Subcutaneous abdominal adipose tissue (tissue), 5 donors: Measurements from ENCODE around the gene CHKB.
A peak's percentile ranks its signal among the peaks of the same experiment; 100 is the strongest.

ENCODE experiments used
- H3K27ac ChIP-seq: one replicate; pipeline ENCODE4 v1.7.0; 2013; ENCODE audit warnings: low read depth, mild to moderate bottlenecking, inconsistent platforms, low read length, moderate library complexity
- H3K27me3 ChIP-seq, 5 donors: one replicate each; pipeline ENCODE4 v1.7.0; 2013; ENCODE audit warnings: low read length in 5 of 5, inconsistent platforms in 1 of 5; ENCODE audit not compliant: control insufficient read depth in 5 of 5, insufficient read depth in 4 of 5
- H3K36me3 ChIP-seq, 5 donors: one replicate each; pipeline ENCODE4 v1.7.0; 2013; ENCODE audit warnings: low read length in 5 of 5; ENCODE audit not compliant: control insufficient read depth in 5 of 5, insufficient read depth in 5 of 5
- H3K4me1 ChIP-seq, 5 donors: one replicate each; pipeline ENCODE4 v1.7.0; 2013; ENCODE audit warnings: low read length in 5 of 5, mild to moderate bottlenecking in 3 of 5, moderate library complexity in 1 of 5; ENCODE audit not compliant: control insufficient read depth in 5 of 5, insufficient read depth in 5 of 5
- H3K4me3 ChIP-seq, 5 donors: one replicate each; pipeline ENCODE4 v1.7.0; 2013; ENCODE audit warnings: low read length in 5 of 5, low read depth in 1 of 5
- H3K9ac ChIP-seq, 5 donors: one replicate each; pipeline ENCODE4 v1.7.0; 2013; ENCODE audit warnings: low read length in 5 of 5, mild to moderate bottlenecking in 4 of 5, moderate library complexity in 3 of 5
- H3K9me3 ChIP-seq, 5 donors: one replicate each; pipeline ENCODE4 v1.7.0; 2013; ENCODE audit warnings: low read length in 5 of 5; ENCODE audit not compliant: control insufficient read depth in 5 of 5
- donor health status: healthy.
- donor health status: healthy.
- donor health status: healthy.
- donor health status: healthy.
- donor health status: healthy.

The CHKB gene

GRCh38 chr22:50606165-50606945 lies 23.7 kb upstream of the CHKB start:
- no peaks in the 10 kb centered on the region for H3K9me3 ChIP-seq
- H3K27me3 ChIP-seq = peaks cover 31 to 62% (median 60%) of the 10 kb centered on the region in 5 donors

DNA sequence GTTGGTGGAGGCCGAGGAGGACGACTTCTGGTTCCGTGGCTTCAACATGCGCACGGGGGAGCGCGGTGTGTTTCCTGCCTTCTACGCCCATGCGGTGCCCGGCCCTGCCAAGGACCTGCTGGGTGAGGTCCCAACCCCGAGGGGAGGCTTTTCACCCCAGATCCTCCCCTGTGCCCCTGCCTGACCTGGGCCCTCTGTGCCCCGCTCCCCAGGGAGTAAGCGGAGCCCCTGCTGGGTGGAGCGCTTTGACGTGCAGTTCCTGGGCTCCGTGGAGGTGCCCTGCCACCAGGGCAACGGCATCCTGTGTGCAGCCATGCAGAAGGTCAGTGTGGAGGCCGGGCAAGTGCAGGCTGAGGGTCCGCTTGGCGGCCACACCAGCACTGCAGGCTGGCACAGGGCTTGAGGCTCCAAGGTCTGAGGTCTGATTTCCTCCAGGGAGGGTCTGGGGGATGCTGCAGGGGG lies 23.0 kb upstream of the CHKB start:
- Histone ChIP-seq H3K36me3 (no peaks in the 10 kb centered on the region), H3K4me1 (peaks cover 0 to 10% (median 4%) of the 10 kb centered on the region in 5 donors), H3K27ac (no peak overlapping the region), H3K4me3 (no peak overlapping the region), H3K9ac (no peak overlapping the region), H3K27me3 (peaks cover 31 to 64% (median 60%) of the 10 kb centered on the region in 5 donors), H3K9me3 (no peaks in the 10 kb centered on the region)

More at GRCh38 chr22:50606165-50606945, 23.7 kb upstream of the CHKB start:
- Histone ChIP-seq H3K27ac (no peak overlapping the region), H3K4me3 (no peak overlapping the region), H3K36me3 (no peaks in the 10 kb centered on the region), H3K9ac (no peak overlapping the region), H3K4me1 (peaks cover 0 to 6% (median 0%) of the 10 kb centered on the region in 5 donors)

DNA sequence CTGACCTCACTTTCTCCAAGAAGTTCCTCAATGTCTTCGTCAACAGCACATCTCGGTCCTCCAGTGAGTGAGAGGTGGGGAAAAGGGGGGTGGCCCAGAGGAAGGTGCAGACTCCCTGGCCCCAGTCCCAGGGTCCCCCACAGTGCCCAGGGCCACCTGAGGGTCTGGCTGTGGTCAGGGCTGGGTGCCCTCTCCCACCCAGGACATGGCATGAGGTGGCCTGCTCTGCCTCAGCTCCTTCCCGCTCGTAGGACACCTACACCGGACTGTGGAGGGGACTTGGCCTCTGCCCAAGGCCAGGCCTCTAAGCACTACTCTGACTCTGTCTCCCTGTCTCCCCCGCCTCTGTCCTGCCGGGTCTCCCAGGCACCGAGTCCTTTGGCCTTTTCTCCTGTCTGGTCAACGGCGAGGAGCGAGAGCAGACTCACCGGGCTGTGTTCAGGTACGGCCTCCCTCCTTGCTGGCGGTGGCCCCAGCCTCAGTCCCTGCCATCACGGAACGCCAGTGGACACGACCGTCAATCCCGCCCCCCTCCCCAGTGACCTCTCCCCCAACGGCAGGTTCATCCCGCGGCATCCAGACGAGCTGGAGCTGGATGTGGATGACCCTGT lies 22.5 kb upstream of the CHKB start:
- no peak overlapping the region for H3K27ac ChIP-seq
- peaks cover 31 to 62% (median 57%) of the 10 kb centered on the region in 5 donors for H3K27me3 ChIP-seq

GRCh38 chr22:50604256-50605001 lies 21.8 kb upstream of the CHKB start:
- H3K27ac ChIP-seq = no peak overlapping the region
- H3K27me3 ChIP-seq = peaks cover 31 to 67% (median 57%) of the 10 kb centered on the region in 5 donors

More for the DNA sequence above, 22.5 kb upstream of the CHKB start:
- Histone ChIP-seq H3K4me1 (peaks cover 0 to 10% (median 4%) of the 10 kb centered on the region in 5 donors), H3K9ac (no peak overlapping the region), H3K4me3 (no peak overlapping the region), H3K36me3 (no peaks in the 10 kb centered on the region), H3K9me3 (no peaks in the 10 kb centered on the region)

DNA sequence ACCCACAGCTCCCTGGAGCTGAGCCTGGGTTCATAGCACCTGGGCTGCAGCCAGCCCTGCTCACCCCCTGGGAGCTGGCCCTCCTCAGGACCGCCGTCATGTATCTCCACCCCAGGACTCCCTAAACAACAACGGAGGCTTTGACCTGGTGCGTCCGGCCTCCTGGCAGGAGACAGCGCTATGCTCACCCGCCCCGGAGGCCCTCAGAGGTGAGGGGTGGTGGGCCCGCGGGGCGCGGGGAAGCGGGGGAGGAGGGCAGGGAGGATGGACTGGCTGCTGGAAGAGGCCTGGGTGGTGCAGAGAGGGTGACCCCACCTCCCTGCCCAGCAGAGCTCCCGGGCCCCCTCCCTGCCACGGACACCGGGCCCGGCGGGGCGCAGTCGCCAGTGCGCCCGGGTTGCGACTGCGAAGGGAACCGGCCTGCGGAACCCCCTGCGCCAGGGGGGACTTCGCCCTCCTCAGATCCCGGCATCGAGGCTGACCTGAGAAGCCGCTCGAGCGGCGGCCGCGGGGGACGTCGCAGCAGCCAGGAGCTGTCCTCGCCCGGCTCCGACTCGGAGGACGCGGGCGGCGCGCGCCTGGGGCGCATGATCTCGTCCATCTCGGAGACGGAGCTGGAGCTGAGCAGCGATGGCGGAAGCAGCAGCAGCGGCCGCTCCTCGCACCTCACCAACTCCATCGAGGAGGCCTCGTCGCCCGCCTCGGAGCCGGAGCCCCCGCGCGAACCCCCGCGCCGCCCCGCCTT lies 21.0 kb upstream of the CHKB start:
- Histone ChIP-seq H3K27me3 (peaks cover 31 to 67% (median 54%) of the 10 kb centered on the region in 5 donors), H3K27ac (no peak overlapping the region), H3K4me3 (no peak overlapping the region), H3K9me3 (no peaks in the 10 kb centered on the region), H3K4me1 (peaks cover 0 to 14% (median 4%) of the 10 kb centered on the region in 5 donors), H3K9ac (no peak overlapping the region), H3K36me3 (no peaks in the 10 kb centered on the region)

More at GRCh38 chr22:50604256-50605001, 21.8 kb upstream of the CHKB start:
- no peak overlapping the region for H3K4me3 ChIP-seq
- H3K9me3 ChIP-seq = no peaks in the 10 kb centered on the region
- no peak overlapping the region for H3K9ac ChIP-seq
- no peaks in the 10 kb centered on the region for H3K36me3 ChIP-seq
- peaks cover 0 to 14% (median 4%) of the 10 kb centered on the region in 5 donors for H3K4me1 ChIP-seq

- peaks cover 26 to 59% (median 47%) of the 10 kb centered on the region in 5 donors for H3K27me3 ChIP-seq
- peaks cover 0 to 14% (median 4%) of the 10 kb centered on the region in 5 donors for H3K4me1 ChIP-seq
- H3K9me3 ChIP-seq = no peaks in the 10 kb centered on the region
- no peak overlapping the region for H3K9ac ChIP-seq
- no peak overlapping the region for H3K27ac ChIP-seq
- no peak overlapping the region for H3K4me3 ChIP-seq
- peaks cover 0 to under 1% (median 0%) of the 10 kb centered on the region in 5 donors for H3K36me3 ChIP-seq
Observed at GRCh38 chr22:50602338-50602700, 19.7 kb upstream of the CHKB start.

DNA sequence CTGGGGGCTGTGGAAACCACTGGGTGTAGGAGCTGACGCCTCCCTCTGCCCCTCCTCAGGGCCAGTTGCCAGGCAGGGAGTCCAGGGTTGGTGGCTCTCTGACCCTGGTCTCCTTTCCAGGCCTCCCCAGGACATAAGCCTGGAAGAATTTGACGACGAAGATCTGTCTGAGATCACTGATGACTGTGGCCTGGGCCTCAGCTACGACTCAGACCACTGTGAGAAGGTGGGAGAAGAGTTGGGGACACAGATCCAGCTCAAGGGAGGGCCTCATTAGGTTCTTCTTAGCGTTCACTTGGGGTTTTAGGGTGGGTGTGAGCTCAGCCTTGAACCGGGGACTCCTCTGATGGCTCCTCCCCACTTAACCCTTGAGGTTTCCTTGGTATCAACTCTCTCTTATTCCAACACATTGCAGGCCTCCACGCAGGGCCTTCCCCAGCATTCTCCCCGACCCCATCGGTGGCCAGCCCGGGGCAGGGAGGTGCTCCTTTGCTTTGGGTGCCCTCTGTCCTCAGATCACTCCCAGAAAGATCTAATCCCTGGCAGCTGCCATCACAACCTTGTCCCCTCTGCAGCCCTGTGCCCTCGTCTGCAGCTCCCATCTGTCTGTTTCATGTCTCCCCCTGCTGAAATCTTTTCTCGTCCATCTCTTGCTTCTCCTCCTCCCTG lies 19.2 kb upstream of the CHKB start:
- Histone ChIP-seq H3K27ac (no peak overlapping the region), H3K36me3 (peaks cover 0 to 3% (median 0%) of the 10 kb centered on the region in 5 donors), H3K4me3 (no peak overlapping the region), H3K9me3 (no peaks in the 10 kb centered on the region), H3K9ac (no peak overlapping the region), H3K4me1 (peaks cover 0 to 14% (median 4%) of the 10 kb centered on the region in 5 donors), H3K27me3 (peaks cover 25 to 55% (median 42%) of the 10 kb centered on the region in 5 donors)

GRCh38 chr22:50600967-50601668 lies 18.5 kb upstream of the CHKB start:
- Histone ChIP-seq H3K4me3 (peak overlapping the region in 3 of 5 donors; percentile 17 to 44 (median 26)), H3K27ac (no peak overlapping the region), H3K27me3 (peaks cover 25 to 52% (median 37%) of the 10 kb centered on the region in 5 donors), H3K4me1 (peaks cover 0 to 14% (median 4%) of the 10 kb centered on the region in 5 donors), H3K9me3 (no peaks in the 10 kb centered on the region), H3K9ac (no peak overlapping the region), H3K36me3 (peaks cover 0 to 3% (median 0%) of the 10 kb centered on the region in 5 donors)
